ENCODE results near the gene FARS2.

Gene FARS2

DNA sequence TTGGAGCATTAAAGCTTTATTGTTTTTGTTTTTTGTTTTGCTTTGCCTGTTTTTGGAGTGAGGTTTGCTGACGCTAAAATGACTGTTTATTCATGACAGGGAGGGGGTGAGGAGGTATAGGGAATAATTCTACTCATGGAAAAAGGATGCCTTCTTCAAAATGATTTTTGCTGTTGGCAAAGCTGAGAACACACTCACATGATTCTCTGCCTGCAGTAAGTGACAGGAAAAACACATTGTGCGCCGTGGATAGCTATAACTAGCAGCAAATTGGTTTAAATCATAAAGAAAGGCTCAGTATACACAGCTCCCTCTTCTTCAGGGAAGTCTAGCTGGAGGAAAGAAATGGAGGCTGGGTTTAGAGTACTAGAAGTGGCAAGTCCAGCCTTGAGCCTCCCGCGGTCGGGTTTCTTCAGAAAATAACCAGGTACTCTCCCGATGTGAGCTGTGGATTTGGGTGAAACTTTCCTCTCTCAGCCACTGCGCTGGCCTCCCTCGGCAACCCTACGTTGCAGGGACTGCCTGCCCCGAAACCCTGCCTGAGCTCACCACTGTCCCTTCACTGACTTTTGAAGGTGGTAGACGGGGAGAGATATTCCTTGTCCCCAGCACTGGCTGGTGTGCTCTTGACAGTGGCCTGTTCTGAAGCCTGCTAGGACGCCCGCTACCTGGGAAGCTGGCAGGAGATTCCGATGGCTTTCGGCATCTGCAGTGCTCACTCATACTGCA, 467.2 kb downstream of the FARS2 start:
- H3K4me3 ChIP-seq = no peak overlapping the region
- no peak overlapping the region for H3K27ac ChIP-seq
- no peak for DNase-seq (ENCODE audit: low spot score)
- TF ChIP-seq, protein P1, sequence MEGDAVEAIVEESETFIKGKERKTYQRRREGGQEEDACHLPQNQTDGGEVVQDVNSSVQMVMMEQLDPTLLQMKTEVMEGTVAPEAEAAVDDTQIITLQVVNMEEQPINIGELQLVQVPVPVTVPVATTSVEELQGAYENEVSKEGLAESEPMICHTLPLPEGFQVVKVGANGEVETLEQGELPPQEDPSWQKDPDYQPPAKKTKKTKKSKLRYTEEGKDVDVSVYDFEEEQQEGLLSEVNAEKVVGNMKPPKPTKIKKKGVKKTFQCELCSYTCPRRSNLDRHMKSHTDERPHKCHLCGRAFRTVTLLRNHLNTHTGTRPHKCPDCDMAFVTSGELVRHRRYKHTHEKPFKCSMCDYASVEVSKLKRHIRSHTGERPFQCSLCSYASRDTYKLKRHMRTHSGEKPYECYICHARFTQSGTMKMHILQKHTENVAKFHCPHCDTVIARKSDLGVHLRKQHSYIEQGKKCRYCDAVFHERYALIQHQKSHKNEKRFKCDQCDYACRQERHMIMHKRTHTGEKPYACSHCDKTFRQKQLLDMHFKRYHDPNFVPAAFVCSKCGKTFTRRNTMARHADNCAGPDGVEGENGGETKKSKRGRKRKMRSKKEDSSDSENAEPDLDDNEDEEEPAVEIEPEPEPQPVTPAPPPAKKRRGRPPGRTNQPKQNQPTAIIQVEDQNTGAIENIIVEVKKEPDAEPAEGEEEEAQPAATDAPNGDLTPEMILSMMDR (IDR thresholded peaks at IDR 0.05) = no peak

DNA sequence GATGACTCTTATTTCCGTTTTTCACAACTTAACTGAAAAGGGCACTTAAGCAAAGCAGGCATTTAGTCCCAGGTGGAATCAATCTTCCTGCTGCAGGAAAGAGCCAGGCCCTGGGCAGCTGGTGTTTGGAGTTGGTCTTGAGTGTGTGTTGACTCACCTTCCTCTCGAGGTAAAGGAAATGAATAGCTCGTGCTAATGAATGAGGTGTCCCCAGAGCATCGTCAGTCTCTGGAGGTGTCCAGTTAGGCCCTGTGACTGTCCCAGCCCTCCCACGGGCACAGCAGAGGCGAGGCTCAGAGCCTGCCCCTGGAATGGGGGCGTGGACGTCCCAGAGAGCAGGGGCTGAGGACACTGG, 467.7 kb downstream of the FARS2 start:
- no peak for DNase-seq (ENCODE audit: low spot score)
- Histone ChIP-seq H3K4me3 (no peak overlapping the region), H3K27ac (no peak overlapping the region)
- TF ChIP-seq, protein P1 (IDR thresholded peaks at IDR 0.05) = no peak

GRCh38 chr6:5729813-5730517, 468.7 kb downstream of the FARS2 start:
- DNase-seq (ENCODE audit: low spot score) = no peak
- TF ChIP-seq, protein P1 (IDR thresholded peaks at IDR 0.05) = no peak
- Histone ChIP-seq H3K27ac (no peak overlapping the region), H3K4me3 (no peak overlapping the region)

DNA sequence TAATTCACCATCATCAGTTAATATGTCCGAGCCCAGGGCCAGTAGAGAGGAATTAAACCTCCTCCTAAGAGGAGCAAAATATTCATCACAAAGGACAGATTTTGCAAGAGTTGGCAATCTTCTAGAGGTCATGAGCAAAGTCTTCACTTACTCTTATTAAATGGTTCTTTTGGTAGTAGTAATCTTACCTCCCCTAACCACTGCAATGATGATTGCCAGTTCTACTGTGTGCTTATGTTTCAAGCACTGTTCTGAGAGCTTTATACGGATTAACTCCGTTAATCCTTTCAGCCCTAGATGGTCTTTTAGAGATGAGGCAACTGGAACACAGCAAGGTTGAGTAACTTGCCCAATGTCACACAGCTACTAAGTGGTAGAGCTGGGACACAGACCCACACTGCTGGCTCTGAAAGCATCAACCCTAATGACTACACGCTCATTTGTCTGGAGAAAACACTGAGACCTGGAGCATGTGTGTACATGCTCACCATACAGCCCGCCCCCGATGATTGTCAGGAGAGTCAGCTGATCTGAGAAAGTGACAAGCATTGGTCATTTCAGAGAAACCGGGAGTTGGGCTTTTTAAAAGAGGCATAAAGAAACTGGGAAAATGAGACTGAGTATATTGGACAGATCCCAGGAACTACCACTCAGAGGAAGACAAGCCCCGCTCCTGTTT, 469.4 kb downstream of the FARS2 start:
- TF ChIP-seq, protein P1 (IDR thresholded peaks at IDR 0.05) = no peak
- no peak overlapping the region for H3K27ac ChIP-seq
- no peak for DNase-seq (ENCODE audit: low spot score)
- H3K4me3 ChIP-seq = no peak overlapping the region

DNA sequence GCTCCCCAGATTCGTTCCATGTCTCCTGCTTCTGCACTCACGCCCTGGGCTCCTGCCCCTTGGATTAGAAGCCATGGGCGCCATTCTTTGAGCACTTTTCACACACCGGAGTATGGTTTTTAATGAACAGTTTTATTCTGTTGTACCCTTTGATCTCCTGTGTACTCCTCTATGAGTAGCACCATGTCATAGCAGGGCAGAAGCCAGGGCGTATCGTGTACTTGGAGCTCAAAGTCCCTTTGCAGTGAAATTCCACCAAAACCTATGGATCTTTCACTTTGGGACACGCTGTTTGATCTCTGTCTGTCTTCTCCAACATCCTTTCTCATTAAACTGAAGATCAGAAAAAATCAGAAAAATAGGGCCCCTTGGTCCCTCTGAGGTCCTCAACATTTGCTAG, 470.1 kb downstream of the FARS2 start:
- Histone ChIP-seq H3K27ac (no peak overlapping the region), H3K4me3 (no peak overlapping the region)
- DNase-seq (ENCODE audit: low spot score) = no peak
- TF ChIP-seq, protein P1 (IDR thresholded peaks at IDR 0.05) = no peak

GRCh38 chr6:5732496-5732895, 471.2 kb downstream of the FARS2 start:
- peak; percentile 21 for DNase-seq (ENCODE audit: low spot score)
- Histone ChIP-seq H3K27ac (no peak overlapping the region), H3K4me3 (no peak overlapping the region)
- TF ChIP-seq, protein P1 (IDR thresholded peaks at IDR 0.05) = no peak

All from coronary artery (tissue), 2 donors.